HCT116 (cell line): ENCODE data around the gene GPR32.

Source experiments
- CTCF ChIP-seq, 3 experiments: fragments of 200-600 bp in 1 of 3; sonication (generic) in 1 of 3; IDR thresholded peaks in 2 of 3; conservative IDR thresholded peaks in 1 of 3; 2 replicates each; pipeline ENCODE4 v1.5.1; 2012 to 2017; ENCODE audit warnings: low read depth in 2 of 3, low read length in 2 of 3, antibody characterized with exemption in 1 of 3, borderline replicate concordance in 1 of 3, control low read depth in 1 of 3, mild to moderate bottlenecking in 1 of 3, mixed read lengths in 1 of 3, mixed run types in 1 of 3, moderate library complexity in 1 of 3; ENCODE audit not compliant: insufficient read depth in 1 of 3
- EGR1 ChIP-seq: IDR thresholded peaks from 2 replicates; pipeline ENCODE4 v1.6.1; 2012; ENCODE audit warnings: low read depth
- EZH2 ChIP-seq: fragments of 200-600 bp; sonication (generic); IDR thresholded peaks from 2 replicates; pipeline ENCODE4 v1.6.1; 2017; ENCODE audit warnings: antibody characterized with exemption, mixed run types
- EZH2phosphoT487 ChIP-seq: fragments of 200-600 bp; IDR thresholded peaks from 2 replicates; pipeline ENCODE4 v1.6.1; 2018; ENCODE audit warnings: antibody characterized with exemption, borderline replicate concordance
- POLR2AphosphoS5 ChIP-seq: IDR thresholded peaks from 2 replicates; pipeline ENCODE4 v1.6.1; 2011; ENCODE audit warnings: mild to moderate bottlenecking, low read depth, low read length, moderate library complexity
- SP1 ChIP-seq: IDR thresholded peaks from 2 replicates; pipeline ENCODE4 v1.6.1; 2012; ENCODE audit warnings: low read depth
- TCF7L2 ChIP-seq: IDR thresholded peaks from 2 replicates; pipeline ENCODE4 v1.7.0; 2011; ENCODE audit warnings: borderline replicate concordance, inconsistent platforms; ENCODE audit not compliant: insufficient read depth, insufficient read length; ENCODE audit errors: extremely low read depth
- TF ChIP-seq, protein P1 (sequence below): IDR thresholded peaks from 2 replicates; pipeline ENCODE4 v1.6.1; 2012

DNA sequence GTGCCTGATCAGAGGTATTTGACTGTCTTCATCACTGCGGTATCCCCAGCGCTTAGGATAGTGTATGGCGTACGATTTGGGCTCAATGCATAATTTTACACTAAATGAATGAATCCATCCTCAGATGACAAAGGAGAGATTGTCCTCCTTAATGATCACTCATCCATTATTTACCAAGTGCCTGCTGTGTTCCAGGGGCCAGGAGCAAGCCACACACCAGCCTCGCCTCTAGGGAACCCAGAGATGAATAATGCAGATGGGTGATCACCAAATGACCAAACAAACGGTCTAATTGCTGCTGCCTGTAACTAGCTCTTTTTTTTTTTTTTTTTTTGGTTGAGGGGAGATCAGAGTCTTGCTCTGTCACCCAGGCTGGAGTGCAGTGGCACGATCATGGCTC lies 5.9 kb upstream of the GPR32 start:
- TF ChIP-seq POLR2AphosphoS5 (no peak), CTCF (IDR thresholded peaks at IDR 0.05 in 2 of 3, conservative IDR thresholded peaks at IDR 0.05 in 1 of 3; ENCODE audit: borderline replicate concordance in 1 of 3, insufficient read depth in 1 of 3, low read depth in 2 of 3, low read length in 2 of 3) (no peak), TCF7L2 (no peak), EZH2 (no peak), SP1 (no peak), EGR1 (no peak), EZH2phosphoT487 (no peak)
- TF ChIP-seq, protein P1, sequence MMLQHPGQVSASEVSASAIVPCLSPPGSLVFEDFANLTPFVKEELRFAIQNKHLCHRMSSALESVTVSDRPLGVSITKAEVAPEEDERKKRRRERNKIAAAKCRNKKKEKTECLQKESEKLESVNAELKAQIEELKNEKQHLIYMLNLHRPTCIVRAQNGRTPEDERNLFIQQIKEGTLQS: no peak
